DND-41 (cell line): Measurements from ENCODE around the gene DGUOK.

ENCODE experiments used
- ATAC-seq: fragments of 200-7000 bp; cut with Tn5 transposase; 3 replicates; pipeline ENCODE4 v1.9.1; 2021; ENCODE audit warnings: low read depth; ENCODE audit not compliant: insufficient read depth
- DNase-seq: peaks from one replicate; pipeline ENCODE4 v3.0.0-alpha.2; 2020
- H2AFZ ChIP-seq: 2 replicates; pipeline ENCODE4 v1.6.0; 2012; ENCODE audit warnings: low read depth, low read length
- H3K27ac ChIP-seq: 2 replicates; pipeline ENCODE4 v1.5.1; 2012; ENCODE audit warnings: low read length, inconsistent platforms
- H3K27me3 ChIP-seq: fragments of 200-600 bp; sonication (generic); 2 replicates; pipeline ENCODE4 v1.6.0; 2012; ENCODE audit warnings: low read length, mild to moderate bottlenecking, inconsistent platforms; ENCODE audit not compliant: insufficient read depth, poor library complexity
- H3K36me3 ChIP-seq: 2 replicates; pipeline ENCODE4 v1.5.1; 2012; ENCODE audit warnings: low read length, inconsistent platforms; ENCODE audit not compliant: insufficient read depth
- H3K4me1 ChIP-seq: 2 replicates; pipeline ENCODE4 v1.5.1; 2012; ENCODE audit warnings: mild to moderate bottlenecking, low read length; ENCODE audit not compliant: insufficient read depth
- H3K4me2 ChIP-seq: 2 replicates; pipeline ENCODE4 v1.6.0; 2012; ENCODE audit warnings: mild to moderate bottlenecking, moderate library complexity, low read length, inconsistent platforms; ENCODE audit not compliant: insufficient read depth
- H3K4me3 ChIP-seq, 2 experiments: fragments of 200-600 bp in 1 of 2; shearing (Covaris generic) in 1 of 2; 2 replicates each; pipeline ENCODE4 v1.5.1; 2012 to 2016; ENCODE audit warnings: inconsistent platforms in 2 of 2, low read length in 2 of 2, mild to moderate bottlenecking in 2 of 2, low read depth in 1 of 2, moderate library complexity in 1 of 2
- H3K79me2 ChIP-seq: 2 replicates; pipeline ENCODE4 v1.6.0; 2012; ENCODE audit warnings: low read length, inconsistent platforms; ENCODE audit not compliant: insufficient read depth
- H3K9ac ChIP-seq: 2 replicates; pipeline ENCODE4 v1.6.0; 2012; ENCODE audit warnings: low read depth, mild to moderate bottlenecking, inconsistent platforms, low read length, moderate library complexity
- H3K9me3 ChIP-seq: 2 replicates; pipeline ENCODE4 v1.5.1; 2012; ENCODE audit warnings: low read length, moderate library complexity, mild to moderate bottlenecking, inconsistent platforms; ENCODE audit not compliant: insufficient read depth, severe bottlenecking
- H4K20me1 ChIP-seq: 2 replicates; pipeline ENCODE4 v1.6.0; 2012; ENCODE audit warnings: low read length; ENCODE audit not compliant: insufficient read depth
- EZH2 ChIP-seq: IDR thresholded peaks from 3 replicates; pipeline ENCODE4 v1.6.1; 2012; ENCODE audit warnings: borderline replicate concordance, low read depth, mild to moderate bottlenecking, moderate library complexity, low read length, inconsistent platforms; ENCODE audit not compliant: severe bottlenecking
- TF ChIP-seq, protein P1 (sequence below): IDR thresholded peaks from 2 replicates; pipeline ENCODE4 v1.5.1; 2012; ENCODE audit warnings: borderline replicate concordance, low read length, moderate library complexity, mild to moderate bottlenecking; ENCODE audit not compliant: poor library complexity, severe bottlenecking; ENCODE audit errors: extremely low read depth

DGUOK gene

DNA sequence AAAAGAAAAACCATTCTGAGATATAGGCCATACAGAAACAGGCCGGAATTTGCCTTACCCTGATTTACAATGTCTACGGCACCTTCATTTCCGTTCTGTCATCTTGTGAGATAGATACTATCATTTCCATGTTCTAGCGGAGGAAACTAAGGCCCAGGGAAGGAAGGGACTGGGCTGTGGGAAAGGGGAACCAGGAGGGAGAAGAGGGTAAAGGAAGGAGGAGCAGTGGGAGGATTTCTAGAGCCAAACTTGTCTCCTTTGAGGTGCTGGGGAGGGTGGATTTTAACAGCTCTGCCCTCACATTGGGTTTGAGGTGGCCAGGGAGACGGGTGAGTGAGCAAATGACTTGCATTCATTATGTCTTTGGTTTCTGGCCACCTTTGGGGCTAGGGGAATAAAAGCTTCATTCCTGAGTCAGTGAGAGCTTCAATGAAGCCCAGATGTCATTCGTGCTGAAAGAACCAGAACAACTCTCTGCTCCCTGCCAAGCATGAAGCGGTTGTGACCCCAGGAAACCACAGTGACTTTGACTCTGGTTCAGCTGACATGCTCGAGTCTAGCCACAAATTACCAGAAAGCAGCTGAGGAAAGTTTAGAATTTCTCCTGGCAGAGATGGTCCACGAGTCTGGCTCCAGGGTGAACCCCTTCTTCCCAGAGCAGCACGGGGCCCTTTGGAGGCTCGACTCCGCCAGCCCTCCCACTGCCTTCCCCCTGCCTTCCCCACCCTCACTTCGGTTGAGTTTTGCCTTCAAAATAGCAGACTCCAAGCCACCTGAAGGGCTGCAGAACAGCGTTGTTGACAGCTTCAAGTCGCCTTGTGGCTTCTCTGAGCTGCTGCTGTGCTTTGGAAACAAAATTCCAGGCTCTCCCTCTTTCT lies 30.1 kb upstream of the DGUOK start:
- DNase-seq (peak; percentile 55), ATAC-seq (peak; percentile 94)
- Histone ChIP-seq H2AFZ (peak overlapping the region; percentile 54), H4K20me1 (no peaks in the 10 kb centered on the region), H3K36me3 (no peaks in the 10 kb centered on the region), H3K9me3 (no peaks in the 10 kb centered on the region), H3K4me2 (peak overlapping the region; percentile 11; the same call in 1 of the 2 replicates), H3K27me3 (no peaks in the 10 kb centered on the region), H3K79me2 (no peaks in the 10 kb centered on the region), H3K4me3 (no peak overlapping the region), H3K9ac (peak overlapping the region; percentile 16; the same call in 1 of the 2 replicates), H3K4me1 (peaks cover 19% of the 10 kb centered on the region), H3K27ac (peak overlapping the region; percentile 45)
- TF ChIP-seq EZH2, result no peak
- TF ChIP-seq, protein P1, sequence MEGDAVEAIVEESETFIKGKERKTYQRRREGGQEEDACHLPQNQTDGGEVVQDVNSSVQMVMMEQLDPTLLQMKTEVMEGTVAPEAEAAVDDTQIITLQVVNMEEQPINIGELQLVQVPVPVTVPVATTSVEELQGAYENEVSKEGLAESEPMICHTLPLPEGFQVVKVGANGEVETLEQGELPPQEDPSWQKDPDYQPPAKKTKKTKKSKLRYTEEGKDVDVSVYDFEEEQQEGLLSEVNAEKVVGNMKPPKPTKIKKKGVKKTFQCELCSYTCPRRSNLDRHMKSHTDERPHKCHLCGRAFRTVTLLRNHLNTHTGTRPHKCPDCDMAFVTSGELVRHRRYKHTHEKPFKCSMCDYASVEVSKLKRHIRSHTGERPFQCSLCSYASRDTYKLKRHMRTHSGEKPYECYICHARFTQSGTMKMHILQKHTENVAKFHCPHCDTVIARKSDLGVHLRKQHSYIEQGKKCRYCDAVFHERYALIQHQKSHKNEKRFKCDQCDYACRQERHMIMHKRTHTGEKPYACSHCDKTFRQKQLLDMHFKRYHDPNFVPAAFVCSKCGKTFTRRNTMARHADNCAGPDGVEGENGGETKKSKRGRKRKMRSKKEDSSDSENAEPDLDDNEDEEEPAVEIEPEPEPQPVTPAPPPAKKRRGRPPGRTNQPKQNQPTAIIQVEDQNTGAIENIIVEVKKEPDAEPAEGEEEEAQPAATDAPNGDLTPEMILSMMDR, result no peak

GRCh38 chr2:73897240-73897583 lies 29.5 kb upstream of the DGUOK start:
- Histone ChIP-seq H3K4me3 (no peak overlapping the region), H3K36me3 (no peaks in the 10 kb centered on the region), H3K4me1 (peaks cover 19% of the 10 kb centered on the region), H3K79me2 (no peaks in the 10 kb centered on the region), H4K20me1 (no peaks in the 10 kb centered on the region), H2AFZ (peak overlapping the region; percentile 54), H3K27me3 (peaks cover under 1% of the 10 kb centered on the region), H3K9ac (peak overlapping the region; percentile 16; the same call in 1 of the 2 replicates), H3K9me3 (no peaks in the 10 kb centered on the region), H3K4me2 (peak overlapping the region; percentile 11; the same call in 1 of the 2 replicates), H3K27ac (peak overlapping the region; percentile 42; the same call in 1 of the 2 replicates)
- TF ChIP-seq, protein P1, result no peak
- no peak for TF ChIP-seq EZH2
- ATAC-seq (0 out of 3 replicates have a peak, but pooled peaks have one; percentile 14), DNase-seq (no peak)

- H4K20me1 ChIP-seq, result no peaks in the 10 kb centered on the region
- TF ChIP-seq, protein P1, result no peak
- TF ChIP-seq EZH2, result no peak
- H3K79me2 ChIP-seq, result no peaks in the 10 kb centered on the region
- peaks cover 3% of the 10 kb centered on the region for H3K27me3 ChIP-seq
- H3K9ac ChIP-seq, result no peak overlapping the region
- no peaks in the 10 kb centered on the region for H3K9me3 ChIP-seq
- no peak overlapping the region for H3K4me3 ChIP-seq
- DNase-seq, result no peak
- H3K27ac ChIP-seq, result no peak overlapping the region
- H3K4me1 ChIP-seq, result peaks cover 19% of the 10 kb centered on the region
- ATAC-seq, result no peak
- H3K4me2 ChIP-seq, result no peak overlapping the region
- no peak overlapping the region for H2AFZ ChIP-seq
- H3K36me3 ChIP-seq, result no peaks in the 10 kb centered on the region
These were observed 28.7 kb upstream of the DGUOK start for GRCh38 chr2:73897934-73898333.
